ENCODE measurements around the gene COX7A2L.

Gene COX7A2L

DNA sequence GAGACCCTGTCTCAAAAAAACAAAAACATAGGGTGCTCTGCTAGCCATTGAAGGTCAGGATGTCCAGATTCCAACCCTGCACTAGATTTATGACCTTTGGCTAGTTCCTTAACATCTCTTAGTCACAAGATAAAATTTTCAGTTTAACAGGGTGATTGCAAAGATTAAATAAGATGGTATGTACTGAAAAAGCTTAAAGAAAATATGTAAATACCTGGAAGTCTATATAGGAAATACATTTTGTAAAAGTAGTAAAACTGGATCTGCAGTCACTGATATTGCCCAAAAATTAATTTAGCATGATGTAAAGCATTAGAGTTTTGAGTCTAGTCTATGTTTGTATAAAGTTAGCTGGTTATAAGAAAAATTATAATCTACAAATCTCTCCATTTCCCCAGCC is 5.4 kb upstream of the COX7A2L start:
- H3K4me1 ChIP-seq (ENCODE audit: control insufficient read depth, insufficient read depth, low read length), result peaks cover 14% of the 10 kb centered on the region
- no peaks in the 10 kb centered on the region for H3K27me3 ChIP-seq (ENCODE audit: control insufficient read depth, insufficient read depth, low read length)
- H3K27ac ChIP-seq (ENCODE audit: low read depth, low read length), result no peak overlapping the region
- H3K9me3 ChIP-seq (ENCODE audit: control insufficient read depth, insufficient read depth, low read length), result no peaks in the 10 kb centered on the region
- no peaks in the 10 kb centered on the region for H3K36me3 ChIP-seq (ENCODE audit: control insufficient read depth, insufficient read depth, low read length)
- no peak overlapping the region for H3K4me3 ChIP-seq (ENCODE audit: low read depth, low read length)
- H3K9ac ChIP-seq (ENCODE audit: low read depth, low read length), result no peak overlapping the region

DNA sequence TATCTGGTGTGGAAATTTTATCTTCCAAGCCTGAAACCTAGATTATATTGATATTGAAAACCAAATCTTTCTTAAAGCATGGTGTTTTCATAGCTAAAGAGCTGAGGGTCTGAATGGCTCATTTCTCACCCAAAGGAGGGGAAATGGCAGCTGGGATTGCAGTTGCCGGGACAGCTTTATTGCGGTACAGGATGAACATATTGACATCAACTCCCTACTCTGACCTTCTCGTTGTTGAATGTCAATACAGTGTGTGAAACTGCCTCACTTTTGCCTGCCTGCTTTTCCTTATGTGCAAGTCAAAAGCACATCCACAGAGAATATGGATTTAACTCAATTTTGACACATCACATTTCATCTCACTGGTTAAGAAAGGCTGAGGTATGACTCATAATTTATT is 3.6 kb upstream of the COX7A2L start:
- H3K27me3 ChIP-seq (ENCODE audit: control insufficient read depth, insufficient read depth, low read length), result no peaks in the 10 kb centered on the region
- H3K9me3 ChIP-seq (ENCODE audit: control insufficient read depth, insufficient read depth, low read length), result no peaks in the 10 kb centered on the region
- no peak overlapping the region for H3K27ac ChIP-seq (ENCODE audit: low read depth, low read length)
- H3K9ac ChIP-seq (ENCODE audit: low read depth, low read length), result no peak overlapping the region
- H3K4me3 ChIP-seq (ENCODE audit: low read depth, low read length), result no peak overlapping the region
- H3K36me3 ChIP-seq (ENCODE audit: control insufficient read depth, insufficient read depth, low read length), result no peaks in the 10 kb centered on the region
- peaks cover 21% of the 10 kb centered on the region for H3K4me1 ChIP-seq (ENCODE audit: control insufficient read depth, insufficient read depth, low read length)

DNA sequence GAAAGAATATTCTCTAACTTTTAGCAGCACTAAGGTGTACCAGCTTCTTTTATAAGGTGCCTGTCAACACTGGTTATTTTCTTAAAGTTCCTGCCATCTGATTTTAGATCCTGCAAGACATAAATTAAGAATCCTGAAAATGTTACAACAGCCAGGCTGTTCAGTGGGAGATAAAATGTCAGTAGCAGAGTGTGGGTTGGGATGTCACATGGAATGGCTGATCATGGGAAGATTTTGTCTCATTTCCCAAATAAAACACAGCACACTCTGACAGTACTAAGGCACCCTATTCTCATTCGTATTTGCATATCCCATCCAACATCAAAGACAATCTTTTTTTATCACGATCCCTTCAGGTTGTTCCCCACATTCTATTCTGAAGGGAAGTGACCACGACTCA is 2.4 kb upstream of the COX7A2L start:
- Histone ChIP-seq H3K4me3 (ENCODE audit: low read depth, low read length) (no peak overlapping the region), H3K9ac (ENCODE audit: low read depth, low read length) (no peak overlapping the region)

DNA sequence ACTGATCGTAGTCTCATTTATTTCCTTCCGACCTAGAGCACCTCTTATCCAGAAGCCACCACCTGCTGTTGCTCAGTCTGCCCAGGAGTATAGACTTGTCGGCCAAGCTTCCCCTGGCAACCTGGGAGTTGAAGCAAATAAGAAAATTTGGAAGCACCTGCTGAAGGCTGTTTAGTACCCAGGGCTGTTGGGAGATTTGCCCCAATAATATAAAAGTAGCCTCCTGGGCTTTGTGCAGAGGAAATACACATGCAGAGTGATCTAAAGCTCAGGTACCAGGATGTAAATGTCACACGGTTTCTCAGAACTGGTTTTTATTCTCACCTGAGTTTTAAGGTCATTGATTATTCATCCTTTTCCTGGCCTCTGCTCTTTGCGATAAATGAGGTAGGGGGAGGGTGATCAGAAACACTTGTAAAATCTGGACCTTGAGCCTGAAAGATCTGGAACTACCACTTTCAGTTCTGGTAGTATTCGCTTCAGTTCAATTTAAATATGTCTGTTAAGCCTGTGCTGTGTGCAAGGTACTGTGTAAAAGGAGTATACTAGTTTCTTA is 789 bp upstream of the COX7A2L start:
- Histone ChIP-seq H3K27ac (ENCODE audit: low read depth, low read length) (peak overlapping the region; percentile 98), H3K9ac (ENCODE audit: low read depth, low read length) (peak overlapping the region; percentile 35), H3K36me3 (ENCODE audit: control insufficient read depth, insufficient read depth, low read length) (no peaks in the 10 kb centered on the region), H3K9me3 (ENCODE audit: control insufficient read depth, insufficient read depth, low read length) (no peaks in the 10 kb centered on the region), H3K4me1 (ENCODE audit: control insufficient read depth, insufficient read depth, low read length) (peaks cover 17% of the 10 kb centered on the region), H3K4me3 (ENCODE audit: low read depth, low read length) (peak overlapping the region; percentile 55), H3K27me3 (ENCODE audit: control insufficient read depth, insufficient read depth, low read length) (no peaks in the 10 kb centered on the region)

More for the DNA sequence above, 2.4 kb upstream of the COX7A2L start:
- Histone ChIP-seq H3K9me3 (ENCODE audit: control insufficient read depth, insufficient read depth, low read length) (no peaks in the 10 kb centered on the region), H3K27me3 (ENCODE audit: control insufficient read depth, insufficient read depth, low read length) (no peaks in the 10 kb centered on the region), H3K36me3 (ENCODE audit: control insufficient read depth, insufficient read depth, low read length) (no peaks in the 10 kb centered on the region), H3K4me1 (ENCODE audit: control insufficient read depth, insufficient read depth, low read length) (peaks cover 17% of the 10 kb centered on the region), H3K27ac (ENCODE audit: low read depth, low read length) (no peak overlapping the region)

DNA sequence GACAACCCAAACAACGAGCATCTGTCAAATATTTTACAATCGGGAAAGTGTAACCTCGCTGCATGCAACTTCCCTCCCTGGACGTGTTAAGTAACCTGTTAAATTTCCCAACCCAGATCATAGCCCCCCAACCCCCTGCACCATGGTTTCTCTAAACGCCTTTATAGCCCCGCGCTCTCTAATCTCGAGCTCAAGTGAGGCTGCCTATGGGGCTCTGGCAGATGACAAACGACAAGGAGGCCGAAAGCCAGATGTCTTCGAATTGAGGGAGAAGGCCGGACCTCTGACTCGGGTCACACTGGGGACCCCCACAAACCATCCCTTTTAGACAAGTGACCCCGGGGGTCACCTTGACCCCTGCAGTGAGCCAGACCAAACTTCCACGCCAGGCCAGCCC is 526 bp downstream of the COX7A2L start:
- Histone ChIP-seq H3K9ac (ENCODE audit: low read depth, low read length) (peak overlapping the region; percentile 99), H3K27me3 (ENCODE audit: control insufficient read depth, insufficient read depth, low read length) (no peaks in the 10 kb centered on the region), H3K36me3 (ENCODE audit: control insufficient read depth, insufficient read depth, low read length) (no peaks in the 10 kb centered on the region), H3K9me3 (ENCODE audit: control insufficient read depth, insufficient read depth, low read length) (no peaks in the 10 kb centered on the region), H3K27ac (ENCODE audit: low read depth, low read length) (peak overlapping the region; percentile 98), H3K4me1 (ENCODE audit: control insufficient read depth, insufficient read depth, low read length) (peaks cover 17% of the 10 kb centered on the region), H3K4me3 (ENCODE audit: low read depth, low read length) (peak overlapping the region; percentile 93)

DNA sequence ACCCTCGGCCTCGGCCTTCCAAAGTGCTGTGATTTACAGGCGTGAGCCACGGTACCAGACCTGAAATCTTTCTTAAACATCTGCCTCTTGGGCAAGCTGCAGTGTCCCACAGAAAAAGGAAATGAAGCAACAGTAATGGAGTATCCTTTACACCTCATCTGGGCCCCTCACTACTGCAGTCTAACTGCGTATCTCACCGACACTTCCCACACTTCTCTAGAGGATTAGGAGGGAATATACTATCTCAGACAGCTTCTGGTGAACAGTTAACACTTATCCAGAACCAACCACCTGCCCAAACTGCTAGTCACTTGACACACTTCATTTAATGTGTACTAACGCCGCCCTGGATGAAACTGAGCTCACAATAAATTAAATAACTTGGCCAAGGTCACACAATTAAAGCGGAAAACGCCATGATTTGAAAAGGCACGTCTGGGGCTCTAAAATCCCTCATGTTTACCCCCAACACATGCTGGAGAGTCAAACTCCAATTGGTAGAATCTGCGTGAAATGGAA is 993 bp downstream of the COX7A2L start:
- Histone ChIP-seq H3K9me3 (ENCODE audit: control insufficient read depth, insufficient read depth, low read length) (no peaks in the 10 kb centered on the region), H3K4me1 (ENCODE audit: control insufficient read depth, insufficient read depth, low read length) (peaks cover 17% of the 10 kb centered on the region), H3K27ac (ENCODE audit: low read depth, low read length) (no peak overlapping the region), H3K9ac (ENCODE audit: low read depth, low read length) (peak overlapping the region; percentile 99), H3K36me3 (ENCODE audit: control insufficient read depth, insufficient read depth, low read length) (no peaks in the 10 kb centered on the region), H3K27me3 (ENCODE audit: control insufficient read depth, insufficient read depth, low read length) (no peaks in the 10 kb centered on the region), H3K4me3 (ENCODE audit: low read depth, low read length) (peak overlapping the region; percentile 93)

DNA sequence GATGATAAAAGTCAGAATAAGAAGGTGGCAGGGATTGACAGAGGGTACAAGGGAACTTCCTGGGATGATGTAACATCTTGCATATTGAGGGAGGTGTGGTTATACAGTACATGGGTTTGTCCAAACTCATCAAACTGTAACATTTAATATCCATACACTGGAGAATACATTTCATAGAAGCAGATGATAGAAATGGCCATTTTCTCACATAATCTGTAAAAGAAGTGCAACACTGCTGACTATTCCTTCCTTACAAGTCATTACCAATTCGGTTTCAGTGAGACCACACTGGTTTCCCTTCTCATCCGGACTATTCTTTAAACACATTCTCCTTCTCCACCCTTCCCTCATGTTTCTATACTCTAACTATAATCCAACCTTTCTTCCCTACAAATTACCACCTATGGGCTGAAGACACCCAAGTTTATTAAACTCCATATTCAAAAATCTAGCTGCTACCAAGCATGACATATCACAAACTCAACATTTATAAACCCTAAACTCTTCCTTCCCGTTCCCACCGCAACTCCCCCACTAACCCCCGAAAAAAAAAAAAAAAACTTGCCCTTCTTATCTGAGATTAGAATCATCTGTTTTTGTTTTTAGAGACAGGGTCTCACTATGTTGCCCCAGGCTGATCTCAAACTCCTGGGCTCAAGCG is 1.6 kb downstream of the COX7A2L start:
- H3K9ac ChIP-seq (ENCODE audit: low read depth, low read length), result peak overlapping the region; percentile 99
- H3K27ac ChIP-seq (ENCODE audit: low read depth, low read length), result no peak overlapping the region
- H3K4me1 ChIP-seq (ENCODE audit: control insufficient read depth, insufficient read depth, low read length), result peaks cover 17% of the 10 kb centered on the region
- no peaks in the 10 kb centered on the region for H3K9me3 ChIP-seq (ENCODE audit: control insufficient read depth, insufficient read depth, low read length)
- H3K27me3 ChIP-seq (ENCODE audit: control insufficient read depth, insufficient read depth, low read length), result no peaks in the 10 kb centered on the region
- H3K4me3 ChIP-seq (ENCODE audit: low read depth, low read length), result peak overlapping the region; percentile 93
- no peaks in the 10 kb centered on the region for H3K36me3 ChIP-seq (ENCODE audit: control insufficient read depth, insufficient read depth, low read length)

DNA sequence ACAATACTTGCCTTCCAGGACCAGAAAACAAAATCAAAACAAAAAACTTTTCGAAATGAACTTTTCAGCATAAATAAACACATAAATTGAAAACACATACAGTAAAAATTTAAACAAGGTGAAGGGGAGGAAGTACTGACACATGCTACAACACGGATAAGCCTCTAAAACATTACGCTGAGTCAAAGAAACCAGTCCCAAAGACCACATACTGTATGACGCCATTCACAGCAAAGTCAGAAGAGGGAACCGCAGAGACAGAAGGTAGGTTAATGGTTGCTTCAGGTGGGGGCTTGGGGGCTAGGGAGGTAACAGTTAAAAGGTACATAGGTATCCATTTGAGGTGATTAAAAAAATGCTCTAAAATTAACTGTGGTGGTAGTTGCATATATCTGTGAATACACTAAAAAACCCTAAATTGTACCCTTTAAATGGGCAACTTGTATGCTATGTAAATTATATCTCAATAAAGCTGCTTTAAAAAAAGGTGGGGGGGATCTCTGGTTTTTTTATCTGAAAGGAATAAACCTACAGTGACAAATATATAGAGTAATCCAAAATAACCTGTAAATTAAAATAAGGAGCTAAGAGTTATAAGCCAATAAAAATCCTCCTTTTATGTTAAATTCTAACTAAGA is 7.1 kb downstream of the COX7A2L start:
- Histone ChIP-seq H3K4me1 (ENCODE audit: control insufficient read depth, insufficient read depth, low read length) (no peaks in the 10 kb centered on the region), H3K27ac (ENCODE audit: low read depth, low read length) (no peak overlapping the region), H3K9me3 (ENCODE audit: control insufficient read depth, insufficient read depth, low read length) (no peaks in the 10 kb centered on the region), H3K27me3 (ENCODE audit: control insufficient read depth, insufficient read depth, low read length) (no peaks in the 10 kb centered on the region), H3K4me3 (ENCODE audit: low read depth, low read length) (no peak overlapping the region), H3K9ac (ENCODE audit: low read depth, low read length) (no peak overlapping the region), H3K36me3 (ENCODE audit: control insufficient read depth, insufficient read depth, low read length) (peaks cover 29% of the 10 kb centered on the region)

DNA sequence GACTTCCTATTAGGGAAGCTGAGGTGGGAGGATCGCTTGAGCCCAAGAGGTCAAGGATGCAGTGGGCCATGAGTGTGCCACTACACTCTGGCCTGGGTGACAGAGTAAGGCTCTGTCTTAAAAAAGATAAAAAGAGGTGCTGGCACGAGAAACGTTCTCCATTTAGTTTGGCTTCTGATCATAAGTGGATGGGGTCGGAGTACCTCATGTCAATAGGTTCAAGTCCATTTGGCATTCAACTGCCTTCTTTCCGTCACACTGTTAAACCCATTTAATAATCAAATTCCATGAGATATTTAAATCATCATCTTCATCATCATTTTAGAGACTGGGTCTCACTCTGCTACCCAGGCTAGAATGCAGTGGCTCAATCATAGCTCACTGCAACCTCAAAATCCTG is 9.2 kb downstream of the COX7A2L start:
- no peaks in the 10 kb centered on the region for H3K27me3 ChIP-seq (ENCODE audit: control insufficient read depth, insufficient read depth, low read length)
- no peaks in the 10 kb centered on the region for H3K4me1 ChIP-seq (ENCODE audit: control insufficient read depth, insufficient read depth, low read length)
- H3K36me3 ChIP-seq (ENCODE audit: control insufficient read depth, insufficient read depth, low read length), result peaks cover 30% of the 10 kb centered on the region
- H3K4me3 ChIP-seq (ENCODE audit: low read depth, low read length), result no peak overlapping the region
- no peak overlapping the region for H3K27ac ChIP-seq (ENCODE audit: low read depth, low read length)
- no peak overlapping the region for H3K9ac ChIP-seq (ENCODE audit: low read depth, low read length)
- no peaks in the 10 kb centered on the region for H3K9me3 ChIP-seq (ENCODE audit: control insufficient read depth, insufficient read depth, low read length)

DNA sequence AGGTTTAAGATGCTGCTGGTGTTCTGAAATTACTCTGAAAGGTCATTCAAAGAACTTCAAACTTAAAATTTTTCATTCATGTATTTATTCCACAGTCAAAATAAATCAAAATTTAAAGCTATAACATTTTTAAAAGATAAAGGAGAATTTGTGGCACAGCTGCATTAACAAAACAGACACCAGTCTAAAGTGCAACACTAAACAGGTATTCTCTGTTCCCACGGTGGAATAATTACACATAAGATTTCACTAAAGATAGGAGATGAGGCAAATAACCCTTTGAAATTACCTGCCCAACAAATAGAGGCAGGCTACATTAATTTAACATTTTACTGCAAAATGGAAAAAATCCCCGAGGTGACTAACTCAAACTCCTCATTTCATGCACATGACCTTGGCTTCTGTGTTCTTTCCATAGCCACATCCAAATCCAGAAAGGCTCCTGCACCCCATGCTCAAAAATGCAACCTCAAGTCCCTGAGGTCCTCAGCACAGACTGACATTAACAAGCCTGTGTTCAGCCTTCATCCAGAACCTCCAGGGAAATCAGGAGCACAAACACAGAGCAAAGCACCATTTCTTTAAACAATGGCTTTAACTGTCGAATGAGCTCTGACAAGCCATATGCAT is 10.5 kb downstream of the COX7A2L start:
- Histone ChIP-seq H3K27me3 (ENCODE audit: control insufficient read depth, insufficient read depth, low read length) (no peaks in the 10 kb centered on the region), H3K27ac (ENCODE audit: low read depth, low read length) (no peak overlapping the region), H3K36me3 (ENCODE audit: control insufficient read depth, insufficient read depth, low read length) (peaks cover 33% of the 10 kb centered on the region), H3K4me1 (ENCODE audit: control insufficient read depth, insufficient read depth, low read length) (no peaks in the 10 kb centered on the region), H3K4me3 (ENCODE audit: low read depth, low read length) (no peak overlapping the region), H3K9me3 (ENCODE audit: control insufficient read depth, insufficient read depth, low read length) (no peaks in the 10 kb centered on the region), H3K9ac (ENCODE audit: low read depth, low read length) (no peak overlapping the region)
